ENCODE results near the gene RAB2B. TPM values are rescaled to one million over a fixed set of nuclear protein-coding genes. Genes with fewer than 3 reads are reported as not detected.

Gene RAB2B
- total RNA-seq, 4 donors from 2014 or later, result 20.2 to 24.9 (median 21.5) TPM

DNA sequence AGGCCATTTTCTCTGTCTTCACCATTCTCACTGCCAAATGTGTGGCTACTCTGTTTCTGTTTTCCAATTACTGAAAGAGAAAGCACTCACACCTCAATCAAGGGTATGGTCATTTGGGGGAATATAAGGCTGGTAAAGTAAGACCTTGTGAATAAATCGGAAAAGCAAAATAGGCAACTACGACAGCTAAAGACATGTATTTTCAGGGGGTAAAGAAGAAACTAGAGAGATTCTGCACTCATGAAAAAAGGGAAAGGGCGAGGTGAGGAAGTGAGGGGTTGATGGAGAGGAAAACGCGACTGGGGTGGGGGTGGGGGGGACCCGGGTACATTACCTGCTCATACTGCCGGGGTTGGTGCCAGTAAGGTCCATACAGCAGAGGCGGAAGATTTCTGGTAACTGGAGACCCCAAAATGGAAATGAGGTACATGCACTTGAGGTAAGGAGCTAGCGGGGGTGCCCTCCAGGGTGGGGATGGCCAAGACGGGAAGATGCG is 40.1 kb downstream of the RAB2B start:
- under 1% methylated on average over 11 of the region's 11 CpGs for WGBS
- peaks cover 41% of the 10 kb centered on the region for H3K4me1 ChIP-seq
- no peaks in the 10 kb centered on the region for H3K27me3 ChIP-seq
- peaks cover under 1% of the 10 kb centered on the region for H3K36me3 ChIP-seq
- DNase-seq (ENCODE audit: low spot score in 2 of 2), result no peak
- TF ChIP-seq, protein P1, sequence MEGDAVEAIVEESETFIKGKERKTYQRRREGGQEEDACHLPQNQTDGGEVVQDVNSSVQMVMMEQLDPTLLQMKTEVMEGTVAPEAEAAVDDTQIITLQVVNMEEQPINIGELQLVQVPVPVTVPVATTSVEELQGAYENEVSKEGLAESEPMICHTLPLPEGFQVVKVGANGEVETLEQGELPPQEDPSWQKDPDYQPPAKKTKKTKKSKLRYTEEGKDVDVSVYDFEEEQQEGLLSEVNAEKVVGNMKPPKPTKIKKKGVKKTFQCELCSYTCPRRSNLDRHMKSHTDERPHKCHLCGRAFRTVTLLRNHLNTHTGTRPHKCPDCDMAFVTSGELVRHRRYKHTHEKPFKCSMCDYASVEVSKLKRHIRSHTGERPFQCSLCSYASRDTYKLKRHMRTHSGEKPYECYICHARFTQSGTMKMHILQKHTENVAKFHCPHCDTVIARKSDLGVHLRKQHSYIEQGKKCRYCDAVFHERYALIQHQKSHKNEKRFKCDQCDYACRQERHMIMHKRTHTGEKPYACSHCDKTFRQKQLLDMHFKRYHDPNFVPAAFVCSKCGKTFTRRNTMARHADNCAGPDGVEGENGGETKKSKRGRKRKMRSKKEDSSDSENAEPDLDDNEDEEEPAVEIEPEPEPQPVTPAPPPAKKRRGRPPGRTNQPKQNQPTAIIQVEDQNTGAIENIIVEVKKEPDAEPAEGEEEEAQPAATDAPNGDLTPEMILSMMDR (IDR thresholded peaks at IDR 0.05), result no peak
- TF ChIP-seq EP300 (IDR thresholded peaks at IDR 0.05), result no peak
- TF ChIP-seq POLR2AphosphoS5 (IDR thresholded peaks at IDR 0.05), result no peak
- no peak for TF ChIP-seq POLR2A (IDR thresholded peaks at IDR 0.05)
- H3K9me3 ChIP-seq, result no peaks in the 10 kb centered on the region
- H3K4me3 ChIP-seq, result peak overlapping the region; percentile 88
- peak overlapping the region; percentile 90 for H3K27ac ChIP-seq

DNA sequence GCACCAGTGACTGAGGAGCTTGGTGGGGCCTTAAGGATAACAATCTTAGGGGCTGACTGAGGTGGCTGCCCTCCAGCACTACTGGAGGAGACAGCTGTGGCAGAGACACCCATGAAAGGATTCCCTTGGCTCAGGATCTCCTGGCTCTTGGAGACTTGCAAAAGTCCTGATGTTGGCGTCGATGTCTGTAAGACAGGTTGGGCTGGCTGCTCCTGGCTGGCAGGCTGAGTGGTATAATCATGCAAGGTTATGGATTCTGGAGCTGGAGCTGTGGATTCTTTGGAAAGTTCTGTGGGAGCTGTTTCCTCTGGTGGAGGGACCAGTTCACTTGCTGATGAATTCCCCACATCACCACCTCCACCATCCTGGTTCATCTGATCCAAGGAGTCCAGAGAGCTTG is 45.6 kb downstream of the RAB2B start:
- H3K36me3 ChIP-seq, result peaks cover 52% of the 10 kb centered on the region

DNA sequence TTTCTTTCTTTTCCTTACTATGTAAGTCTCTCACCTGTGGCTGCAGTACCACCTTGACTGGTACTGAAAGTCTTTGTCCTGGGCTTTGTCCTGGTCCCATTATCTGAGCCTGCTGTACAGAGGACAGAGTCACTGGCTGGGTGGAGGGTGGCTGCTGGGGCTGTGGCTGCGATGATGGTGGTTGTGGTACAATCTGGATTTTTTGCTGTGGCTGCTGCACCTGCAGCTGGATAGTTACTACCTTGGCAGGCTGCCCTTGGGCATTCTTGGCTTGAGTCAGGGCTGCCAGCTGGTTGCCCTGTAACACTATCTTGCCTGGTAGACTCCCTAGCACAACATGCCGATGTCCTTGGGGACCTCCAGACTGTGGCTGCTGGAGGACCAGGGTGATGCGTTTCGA is 47.8 kb downstream of the RAB2B start:
- H3K4me1 ChIP-seq, result peaks cover 14% of the 10 kb centered on the region
- no peak for DNase-seq (ENCODE audit: low spot score in 2 of 2)
- WGBS, result 86% methylated on average over 4 of the region's 4 CpGs
- no peaks in the 10 kb centered on the region for H3K27me3 ChIP-seq
- TF ChIP-seq POLR2AphosphoS5 (IDR thresholded peaks at IDR 0.05), result no peak
- TF ChIP-seq, protein P1 (IDR thresholded peaks at IDR 0.05), result no peak
- no peaks in the 10 kb centered on the region for H3K9me3 ChIP-seq
- H3K4me3 ChIP-seq, result no peak overlapping the region
- peaks cover 72% of the 10 kb centered on the region for H3K36me3 ChIP-seq
- no peak overlapping the region for H3K27ac ChIP-seq

More for the DNA sequence above, 45.6 kb downstream of the RAB2B start:
- Histone ChIP-seq H3K27me3 (no peaks in the 10 kb centered on the region), H3K4me3 (no peak overlapping the region), H3K4me1 (peaks cover 30% of the 10 kb centered on the region), H3K9me3 (no peaks in the 10 kb centered on the region), H3K27ac (peak overlapping the region; percentile 53)
- DNase-seq (ENCODE audit: low spot score in 2 of 2), result no peak
- no peak for TF ChIP-seq POLR2AphosphoS5 (IDR thresholded peaks at IDR 0.05)
- WGBS, result 40% methylated on average over 2 of the region's 2 CpGs

GRCh38 chr14:21426692-21427091 is 50.1 kb downstream of the RAB2B start:
- H3K27me3 ChIP-seq, result no peaks in the 10 kb centered on the region
- H3K36me3 ChIP-seq, result peaks cover 94% of the 10 kb centered on the region
- no peak for DNase-seq (ENCODE audit: low spot score in 2 of 2)
- H3K4me3 ChIP-seq, result no peak overlapping the region
- no peak for TF ChIP-seq POLR2A (IDR thresholded peaks at IDR 0.05)
- TF ChIP-seq, protein P1 (IDR thresholded peaks at IDR 0.05), result no peak
- TF ChIP-seq EP300 (IDR thresholded peaks at IDR 0.05), result no peak
- no peak for TF ChIP-seq POLR2AphosphoS5 (IDR thresholded peaks at IDR 0.05)
- peaks cover 5% of the 10 kb centered on the region for H3K4me1 ChIP-seq
- 97% methylated on average over 1 of the region's 1 CpG for WGBS
- H3K27ac ChIP-seq, result no peak overlapping the region
- no peaks in the 10 kb centered on the region for H3K9me3 ChIP-seq

DNA sequence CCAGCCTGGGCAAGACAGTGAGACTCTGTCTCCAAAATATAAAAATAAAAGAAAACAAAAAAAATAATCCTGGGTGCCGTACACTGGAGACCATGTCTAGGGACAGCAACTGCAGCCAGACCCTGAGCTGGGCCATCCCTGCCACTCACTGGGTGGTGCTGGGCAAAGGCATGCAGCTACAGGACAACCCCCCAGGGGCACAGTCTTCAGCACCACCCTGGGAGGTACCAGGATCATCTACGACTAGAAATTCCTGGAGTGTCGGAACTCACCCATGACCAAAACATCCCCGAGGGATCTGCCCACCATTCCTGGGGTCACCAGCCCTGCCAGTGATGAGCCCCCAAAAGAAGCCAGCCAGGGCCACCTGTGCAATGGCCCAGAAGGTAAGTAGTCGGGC is 57.2 kb downstream of the RAB2B start:
- Histone ChIP-seq H3K27me3 (no peaks in the 10 kb centered on the region), H3K36me3 (peaks cover 86% of the 10 kb centered on the region), H3K9me3 (no peaks in the 10 kb centered on the region), H3K4me1 (no peaks in the 10 kb centered on the region), H3K4me3 (no peak overlapping the region), H3K27ac (no peak overlapping the region)
- TF ChIP-seq POLR2A (IDR thresholded peaks at IDR 0.05) (no peak), EP300 (IDR thresholded peaks at IDR 0.05) (no peak), POLR2AphosphoS5 (IDR thresholded peaks at IDR 0.05) (no peak)
- TF ChIP-seq, protein P1 (IDR thresholded peaks at IDR 0.05), result no peak
- 81% methylated on average over 5 of the region's 5 CpGs for WGBS
- DNase-seq (ENCODE audit: low spot score in 2 of 2), result no peak

- no peaks in the 10 kb centered on the region for H3K9me3 ChIP-seq
- TF ChIP-seq POLR2AphosphoS5 (IDR thresholded peaks at IDR 0.05) (no peak), POLR2A (IDR thresholded peaks at IDR 0.05) (no peak), EP300 (IDR thresholded peaks at IDR 0.05) (no peak)
- TF ChIP-seq, protein P1 (IDR thresholded peaks at IDR 0.05), result no peak
- peaks cover 87% of the 10 kb centered on the region for H3K36me3 ChIP-seq
- H3K27ac ChIP-seq, result no peak overlapping the region
- no peak for DNase-seq (ENCODE audit: low spot score in 2 of 2)
- H3K27me3 ChIP-seq, result no peaks in the 10 kb centered on the region
- WGBS, result 93% methylated on average over 4 of the region's 4 CpGs
- no peaks in the 10 kb centered on the region for H3K4me1 ChIP-seq
- H3K4me3 ChIP-seq, result no peak overlapping the region
These were observed 61.4 kb downstream of the RAB2B start for GRCh38 chr14:21415329-21415728.

Data from suprapubic skin (tissue), 4 donors.